ENCODE measurements around the gene RPL38.

The RPL38 gene

GRCh38 chr17:74243013-74243755, 39.7 kb downstream of the RPL38 start:
- TF ChIP-seq KLF9 (tag by site-specific recombination; IDR thresholded peaks at IDR 0.05; ENCODE audit: low read depth) (no peak), SP3 (tag by site-specific recombination; IDR thresholded peaks at IDR 0.05) (no peak), ZNF16 (tag by site-specific recombination; IDR thresholded peaks at IDR 0.05; ENCODE audit: low read depth) (no peak), ZSCAN4 (tag by site-specific recombination; IDR thresholded peaks at IDR 0.05) (no peak), ZNF416 (tag by site-specific recombination; IDR thresholded peaks at IDR 0.05) (no peak), ZNF514 (tag by site-specific recombination; IDR thresholded peaks at IDR 0.05) (no peak)
- TF ChIP-seq, protein P1, sequence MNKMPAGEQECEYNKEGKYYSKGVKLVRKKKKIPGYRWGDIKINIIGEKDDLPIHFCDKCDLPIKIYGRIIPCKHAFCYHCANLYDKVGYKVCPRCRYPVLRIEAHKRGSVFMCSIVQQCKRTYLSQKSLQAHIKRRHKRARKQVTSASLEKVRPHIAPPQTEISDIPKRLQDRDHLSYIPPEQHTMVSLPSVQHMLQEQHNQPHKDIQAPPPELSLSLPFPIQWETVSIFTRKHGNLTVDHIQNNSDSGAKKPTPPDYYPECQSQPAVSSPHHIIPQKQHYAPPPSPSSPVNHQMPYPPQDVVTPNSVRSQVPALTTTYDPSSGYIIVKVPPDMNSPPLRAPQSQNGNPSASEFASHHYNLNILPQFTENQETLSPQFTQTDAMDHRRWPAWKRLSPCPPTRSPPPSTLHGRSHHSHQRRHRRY (tag by site-specific recombination; IDR thresholded peaks at IDR 0.05), result no peak
- Histone ChIP-seq H3K4me3 (ENCODE audit: low read depth, low read length) (no peak overlapping the region), H3K4me1 (ENCODE audit: control insufficient read depth, insufficient read depth, low read length) (no peaks in the 10 kb centered on the region), H3K36me3 (ENCODE audit: control insufficient read depth in 2 of 2, insufficient read depth in 1 of 2, low read length in 2 of 2) (peaks cover 0 to 4% of the 10 kb centered on the region in 2 experiments; a peak in 1 of 3 replicates), H3K9me3 (ENCODE audit: control insufficient read depth, insufficient read depth, low read depth, low read length) (no peaks in the 10 kb centered on the region), H3K27ac (ENCODE audit: extremely low read depth, low read depth, low read length) (no peak overlapping the region)
- POLR2A ChIA-PET, result no interaction called here
- CTCF ChIA-PET, result interaction anchor here (0.6 kb wide), 1 partner anchor 214 kb away, joined by 3 read pairs; no protein-coding TSS in a partner anchor

GRCh38 chr17:74244128-74244527, 40.6 kb downstream of the RPL38 start:
- Histone ChIP-seq H3K4me1 (ENCODE audit: control insufficient read depth, insufficient read depth, low read length) (no peaks in the 10 kb centered on the region), H3K4me3 (ENCODE audit: low read depth, low read length) (no peak overlapping the region), H3K27ac (ENCODE audit: extremely low read depth, low read depth, low read length) (no peak overlapping the region), H3K36me3 (ENCODE audit: control insufficient read depth in 2 of 2, insufficient read depth in 1 of 2, low read length in 2 of 2) (peaks cover 0 to 4% of the 10 kb centered on the region in 2 experiments; a peak in 1 of 3 replicates), H3K9me3 (ENCODE audit: control insufficient read depth, insufficient read depth, low read depth, low read length) (no peaks in the 10 kb centered on the region)
- ChIA-PET POLR2A (no interaction called here), CTCF (interaction anchor here (0.6 kb wide), 1 partner anchor 213 kb away, joined by 3 read pairs; no protein-coding TSS in a partner anchor)
- TF ChIP-seq ZNF311 (tag by site-specific recombination; IDR thresholded peaks at IDR 0.05; ENCODE audit: borderline replicate concordance), result no peak
- no peak for TF ChIP-seq ZNF10 (tag by site-specific recombination; IDR thresholded peaks at IDR 0.05)
- TF ChIP-seq ZNF184 (tag by site-specific recombination; IDR thresholded peaks at IDR 0.05), result no peak
- no peak for TF ChIP-seq ZNF423 (tag by site-specific recombination; IDR thresholded peaks at IDR 0.05)
- no peak for TF ChIP-seq ZEB2 (tag by site-specific recombination; IDR thresholded peaks at IDR 0.05)
- no peak for TF ChIP-seq EGR2 (tag by site-specific recombination; IDR thresholded peaks at IDR 0.05; ENCODE audit: low read depth)
- TF ChIP-seq GLIS1 (tag by site-specific recombination; IDR thresholded peaks at IDR 0.05), result no peak
- TF ChIP-seq HOXA7 (CRISPR knock-in tag; IDR thresholded peaks at IDR 0.05; ENCODE audit: borderline replicate concordance), result no peak
- no peak for TF ChIP-seq ZNF670 (tag by site-specific recombination; IDR thresholded peaks at IDR 0.05; ENCODE audit: low read depth)
- TF ChIP-seq ZNF292 (tag by site-specific recombination; IDR thresholded peaks at IDR 0.05; ENCODE audit: borderline replicate concordance, low read depth), result no peak
- no peak for TF ChIP-seq ZNF133 (tag by site-specific recombination; IDR thresholded peaks at IDR 0.05)
- no peak for TF ChIP-seq ZFHX2 (tag by site-specific recombination; conservative IDR thresholded peaks at IDR 0.05)

DNA sequence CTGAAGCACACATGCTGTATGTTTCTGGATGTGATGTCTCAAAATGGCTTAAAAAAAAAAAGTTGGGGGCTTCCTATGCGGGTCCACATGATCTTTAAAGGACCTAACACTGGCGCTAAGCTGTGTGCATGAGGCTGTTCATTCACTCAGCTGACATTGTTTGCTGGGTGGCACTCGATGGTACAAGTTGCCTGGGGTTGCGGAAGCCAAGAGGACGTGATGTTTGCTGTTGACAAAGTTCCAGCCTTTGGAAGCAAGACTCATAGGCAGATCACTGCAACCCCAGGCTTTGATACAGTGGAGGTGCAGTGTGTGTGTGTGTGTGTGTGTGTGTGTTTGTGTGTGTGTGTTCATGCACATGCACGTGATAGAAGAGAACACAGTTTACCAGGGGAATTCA, 41.1 kb downstream of the RPL38 start:
- Histone ChIP-seq H3K4me1 (ENCODE audit: control insufficient read depth, insufficient read depth, low read length) (no peaks in the 10 kb centered on the region), H3K36me3 (ENCODE audit: control insufficient read depth in 2 of 2, insufficient read depth in 1 of 2, low read length in 2 of 2) (peaks cover 0 to 4% of the 10 kb centered on the region in 2 experiments; a peak in 1 of 3 replicates), H3K4me3 (ENCODE audit: low read depth, low read length) (no peak overlapping the region), H3K27ac (ENCODE audit: extremely low read depth, low read depth, low read length) (no peak overlapping the region), H3K9me3 (ENCODE audit: control insufficient read depth, insufficient read depth, low read depth, low read length) (no peaks in the 10 kb centered on the region)
- ChIA-PET POLR2A (no interaction called here), CTCF (no interaction called here)
- no peak for TF ChIP-seq HOXD13 (CRISPR knock-in tag; IDR thresholded peaks at IDR 0.05; ENCODE audit: borderline replicate concordance)
- peak; percentile 6 for TF ChIP-seq ZBTB26 (tag by site-specific recombination; optimal IDR thresholded peaks at IDR 0.05)

All from HEK293 (cell line).